Breast epithelium (tissue), 4 donors: Measurements from ENCODE around the gene PROK1. TPM values are rescaled to one million over a fixed set of nuclear protein-coding genes. Genes with fewer than 3 reads are reported as not detected.

Experiments
- DNase-seq, 2 donors: peaks; one replicate each; pipeline ENCODE4 v3.0.0-alpha.2; 2019; ENCODE audit warnings: low spot score in 2 of 2
- H3K27ac ChIP-seq, 2 donors: fragments of 200-600 bp; sonication (generic) in 1 of 2; one replicate each; pipeline ENCODE4 v1.5.1; 2016 to 2019; ENCODE audit warnings: mild to moderate bottlenecking in 1 of 2
- H3K27me3 ChIP-seq, 2 donors: fragments of 200-600 bp; sonication (generic) in 1 of 2; one replicate each; pipeline versions ENCODE4 v1.5.1 to v1.6.0; 2017 to 2019; ENCODE audit warnings: control low read depth in 1 of 2, mild to moderate bottlenecking in 1 of 2
- H3K36me3 ChIP-seq: fragments of 200-600 bp; one replicate; pipeline ENCODE4 v1.5.1; 2019
- H3K4me1 ChIP-seq, 2 donors: fragments of 200-600 bp; sonication (generic); one replicate each; pipeline ENCODE4 v1.5.1; 2016 to 2019; ENCODE audit warnings: control low read depth in 1 of 2
- H3K4me3 ChIP-seq, 3 donors: fragments of 200-600 bp; sonication (generic); 1 replicate in 2 of 3; 2 replicates in 1 of 3; pipeline ENCODE4 v1.5.1; 2016 to 2019; ENCODE audit warnings: mild to moderate bottlenecking in 3 of 3, moderate library complexity in 2 of 3
- H3K9me3 ChIP-seq, 2 donors: fragments of 200-600 bp; sonication (generic) in 1 of 2; one replicate each; pipeline ENCODE4 v1.5.1; 2016 to 2019; ENCODE audit warnings: control low read depth in 1 of 2
- POLR2A ChIP-seq: fragments of 450-650 bp; IDR thresholded peaks from one replicate; pipeline ENCODE4 v1.6.1; 2016; ENCODE audit warnings: antibody characterized with exemption, mild to moderate bottlenecking, moderate library complexity
- POLR2AphosphoS5 ChIP-seq, 3 donors: sonication (generic); formaldehyde crosslinking; IDR thresholded peaks; one replicate each; pipeline ENCODE4 v1.6.1; 2017; ENCODE audit warnings: antibody characterized with exemption in 3 of 3
- intact Hi-C: fragments of 100-400 bp; cut with DNase I; formaldehyde crosslinking; loops from one replicate; pipeline ENCODE4 v1.15.1; 2023; ENCODE audit warnings: low total_unique reads
- total RNA-seq, 3 donors: library from RNA; depleted of rRNA; stranded (reverse); fragments of >200 nt; gene quantifications; one replicate each; pipeline ENCODE4 v1.1.0, GENCODE V29; 2016
- TF ChIP-seq, protein P1 (sequence below), 3 donors: fragments of 450-650 bp; IDR thresholded peaks; one replicate each; pipeline ENCODE4 v1.5.1; 2016 to 2017; ENCODE audit warnings: antibody characterized with exemption in 3 of 3, mild to moderate bottlenecking in 3 of 3, moderate library complexity in 3 of 3

PROK1 gene
- total RNA-seq, 3 donors from 2014 or later: 0.66 to 42.9 (median 0.73) TPM

GRCh38 chr1:110465038-110465813 is 14.3 kb downstream of the PROK1 start:
- no peaks in the 10 kb centered on the region for H3K4me1 ChIP-seq
- intact Hi-C loops: no loop called here
- H3K9me3 ChIP-seq: no peaks in the 10 kb centered on the region
- H3K4me3 ChIP-seq: no peak overlapping the region
- no peaks in the 10 kb centered on the region for H3K36me3 ChIP-seq
- TF ChIP-seq POLR2AphosphoS5 (IDR thresholded peaks at IDR 0.05): no peak
- H3K27me3 ChIP-seq: no peaks in the 10 kb centered on the region
- DNase-seq: no peak
- no peak overlapping the region for H3K27ac ChIP-seq

DNA sequence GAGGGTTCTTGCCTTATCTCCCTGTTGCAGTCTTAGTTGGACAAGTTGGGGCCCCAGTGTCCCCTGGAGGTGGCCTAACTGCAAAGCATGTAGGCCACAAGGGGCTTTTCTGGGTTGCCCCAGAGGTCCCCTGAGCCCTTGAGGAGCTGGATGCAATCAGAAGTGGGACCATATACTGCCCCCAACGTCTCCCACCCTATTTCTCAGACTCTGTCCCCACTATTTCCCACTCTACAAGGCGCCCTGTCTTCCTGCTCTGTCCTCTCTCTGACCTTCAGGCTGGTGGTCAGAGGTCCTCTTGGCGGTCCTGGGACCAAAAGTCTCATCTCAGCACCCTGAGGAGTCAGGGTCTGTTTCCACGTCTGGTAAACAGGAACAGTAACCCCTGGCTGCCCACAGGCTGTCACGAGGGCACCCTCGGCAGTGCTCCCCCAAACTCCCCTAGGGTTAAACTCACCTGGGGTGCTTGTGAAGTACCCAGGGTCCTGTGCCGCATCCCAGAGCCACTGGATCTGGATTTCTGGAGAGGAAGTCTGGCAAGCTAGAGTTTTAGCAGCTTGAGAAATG is 14.9 kb downstream of the PROK1 start:
- no peak overlapping the region for H3K27ac ChIP-seq
- intact Hi-C loops: no loop called here
- no peak for DNase-seq
- H3K4me3 ChIP-seq: no peak overlapping the region
- H3K4me1 ChIP-seq: no peaks in the 10 kb centered on the region
- H3K27me3 ChIP-seq: no peaks in the 10 kb centered on the region
- TF ChIP-seq POLR2A (no peak), POLR2AphosphoS5 (IDR thresholded peaks at IDR 0.05) (no peak)
- TF ChIP-seq, protein P1, sequence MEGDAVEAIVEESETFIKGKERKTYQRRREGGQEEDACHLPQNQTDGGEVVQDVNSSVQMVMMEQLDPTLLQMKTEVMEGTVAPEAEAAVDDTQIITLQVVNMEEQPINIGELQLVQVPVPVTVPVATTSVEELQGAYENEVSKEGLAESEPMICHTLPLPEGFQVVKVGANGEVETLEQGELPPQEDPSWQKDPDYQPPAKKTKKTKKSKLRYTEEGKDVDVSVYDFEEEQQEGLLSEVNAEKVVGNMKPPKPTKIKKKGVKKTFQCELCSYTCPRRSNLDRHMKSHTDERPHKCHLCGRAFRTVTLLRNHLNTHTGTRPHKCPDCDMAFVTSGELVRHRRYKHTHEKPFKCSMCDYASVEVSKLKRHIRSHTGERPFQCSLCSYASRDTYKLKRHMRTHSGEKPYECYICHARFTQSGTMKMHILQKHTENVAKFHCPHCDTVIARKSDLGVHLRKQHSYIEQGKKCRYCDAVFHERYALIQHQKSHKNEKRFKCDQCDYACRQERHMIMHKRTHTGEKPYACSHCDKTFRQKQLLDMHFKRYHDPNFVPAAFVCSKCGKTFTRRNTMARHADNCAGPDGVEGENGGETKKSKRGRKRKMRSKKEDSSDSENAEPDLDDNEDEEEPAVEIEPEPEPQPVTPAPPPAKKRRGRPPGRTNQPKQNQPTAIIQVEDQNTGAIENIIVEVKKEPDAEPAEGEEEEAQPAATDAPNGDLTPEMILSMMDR (IDR thresholded peaks at IDR 0.05): no peak
- no peaks in the 10 kb centered on the region for H3K9me3 ChIP-seq
- H3K36me3 ChIP-seq: no peaks in the 10 kb centered on the region

DNA sequence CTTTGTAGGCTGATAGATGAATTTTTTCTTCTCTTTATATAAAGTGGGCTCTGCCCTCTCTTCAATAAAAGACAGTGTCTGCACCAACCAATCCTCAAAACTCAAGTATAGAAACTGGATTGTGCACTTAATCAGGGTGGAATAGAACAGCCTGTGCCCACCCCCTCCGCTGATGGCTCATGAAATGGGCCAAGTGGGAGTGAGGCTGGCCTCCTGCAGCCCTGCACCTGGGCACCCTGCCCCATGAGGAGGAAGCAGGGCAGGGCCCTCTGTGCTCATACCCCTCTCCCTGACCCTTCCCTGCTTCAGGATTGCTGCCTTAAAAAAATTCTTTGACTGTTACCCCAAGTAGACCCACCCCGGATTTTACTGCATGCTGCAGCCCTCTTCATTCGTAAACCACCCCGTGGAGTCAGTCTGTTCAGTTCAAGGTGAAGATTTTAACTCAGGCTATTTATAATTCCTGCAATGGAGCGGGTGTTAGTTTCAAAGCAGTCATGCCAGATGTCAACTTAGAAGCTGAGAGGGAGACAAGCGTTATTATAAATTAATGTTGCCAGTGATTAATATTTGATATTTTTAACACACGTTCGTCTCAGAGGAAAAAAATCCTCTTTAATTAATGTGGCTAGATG is 15.8 kb downstream of the PROK1 start:
- Histone ChIP-seq H3K27ac (no peak overlapping the region), H3K4me1 (no peaks in the 10 kb centered on the region), H3K4me3 (no peak overlapping the region), H3K9me3 (no peaks in the 10 kb centered on the region), H3K36me3 (no peaks in the 10 kb centered on the region), H3K27me3 (no peaks in the 10 kb centered on the region)
- DNase-seq: no peak
- intact Hi-C loops: no loop called here
- no peak for TF ChIP-seq POLR2AphosphoS5 (IDR thresholded peaks at IDR 0.05)
- no peak for TF ChIP-seq POLR2A
- TF ChIP-seq, protein P1 (IDR thresholded peaks at IDR 0.05): no peak

- TF ChIP-seq POLR2A (no peak), POLR2AphosphoS5 (IDR thresholded peaks at IDR 0.05) (no peak)
- TF ChIP-seq, protein P1 (IDR thresholded peaks at IDR 0.05): no peak
- Histone ChIP-seq H3K4me1 (no peaks in the 10 kb centered on the region), H3K27ac (no peak overlapping the region), H3K36me3 (no peaks in the 10 kb centered on the region), H3K9me3 (no peaks in the 10 kb centered on the region), H3K4me3 (no peak overlapping the region), H3K27me3 (no peaks in the 10 kb centered on the region)
- DNase-seq: no peak
- intact Hi-C loops: no loop called here
Measured at GRCh38 chr1:110471131-110471530, 20.2 kb downstream of the PROK1 start.

DNA sequence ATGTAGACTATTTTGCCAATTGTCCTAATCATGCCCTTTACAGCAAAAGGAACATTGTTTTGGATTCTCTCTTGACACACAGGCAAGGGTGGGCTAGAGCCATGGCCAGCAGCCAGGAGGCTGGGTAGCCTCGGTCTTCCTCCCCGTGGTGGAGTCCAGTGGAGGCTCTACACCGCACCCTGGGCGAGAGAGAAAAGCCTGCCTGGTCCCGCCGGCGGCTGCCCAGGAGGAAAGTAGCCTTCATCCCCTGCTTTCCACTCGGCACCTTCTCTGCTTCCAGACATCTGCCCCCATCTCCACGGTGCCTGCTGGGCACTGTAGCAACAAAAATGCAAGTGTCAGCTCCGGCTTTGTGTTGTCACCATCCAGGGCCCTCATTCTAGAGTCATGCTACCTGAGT is 21.6 kb downstream of the PROK1 start:
- no peaks in the 10 kb centered on the region for H3K4me1 ChIP-seq
- H3K27ac ChIP-seq: no peak overlapping the region
- no peaks in the 10 kb centered on the region for H3K36me3 ChIP-seq
- intact Hi-C loops: no loop called here
- DNase-seq: no peak
- H3K9me3 ChIP-seq: no peaks in the 10 kb centered on the region
- no peak overlapping the region for H3K4me3 ChIP-seq
- H3K27me3 ChIP-seq: no peaks in the 10 kb centered on the region
- TF ChIP-seq POLR2A (no peak), POLR2AphosphoS5 (IDR thresholded peaks at IDR 0.05) (no peak)
- TF ChIP-seq, protein P1 (IDR thresholded peaks at IDR 0.05): no peak
